Epidermal melanocyte (primary cell): ENCODE measurements around the gene NOP14.
"Not testable (repeated sequence)": the region's sequence is repeated elsewhere in the genome, so short reads cannot be mapped to it uniquely, and the experiment has no call there.

Experiments
- DNase-seq: peaks from one replicate; pipeline ENCODE4 v3.0.0; 2011; ENCODE audit warnings: low spot score; ENCODE audit not compliant: insufficient read length

NOP14 gene

GRCh38 chr4:2963175-2963965 is at the start of gene NOP14, which contains the start of gene GRK4:
Gene NOP14, minus strand, starts transcription at chr4:2963406. Its CDS starts 87 bp downstream, at chr4:2963319.
Gene GRK4, plus strand, starts transcription at chr4:2963571. Its CDS starts 500 bp downstream, at chr4:2964071.
- peak; percentile 97 for DNase-seq

- no peak for DNase-seq
These were observed 48.4 kb upstream of the NOP14 start for GRCh38 chr4:3011456-3012220.

- peak; percentile 45 for DNase-seq
These were observed 47.8 kb upstream of the NOP14 start for GRCh38 chr4:3010998-3011397.

GRCh38 chr4:3010577-3010976 is 47.4 kb upstream of the NOP14 start:
- DNase-seq: no peak

GRCh38 chr4:3009422-3009821 is 46.2 kb upstream of the NOP14 start:
- peak; percentile 57 for DNase-seq

- no peak for DNase-seq
These were observed 44.5 kb upstream of the NOP14 start for GRCh38 chr4:3007724-3008123.

GRCh38 chr4:2996415-2996814 is 33.2 kb upstream of the NOP14 start:
- DNase-seq: no peak

GRCh38 chr4:2995546-2996265 is 32.5 kb upstream of the NOP14 start:
- DNase-seq: no peak

- no peak for DNase-seq
These were observed 31.7 kb upstream of the NOP14 start for GRCh38 chr4:2994917-2995316.

- DNase-seq: no peak
These were observed 28.0 kb upstream of the NOP14 start for GRCh38 chr4:2991243-2991642.

- DNase-seq: not testable (repeated sequence)
These were observed 20.5 kb upstream of the NOP14 start for GRCh38 chr4:2983715-2984114.

GRCh38 chr4:2982012-2982411 is 18.8 kb upstream of the NOP14 start:
- no peak for DNase-seq

GRCh38 chr4:2981256-2981819 is 18.1 kb upstream of the NOP14 start:
- no peak for DNase-seq

GRCh38 chr4:2977211-2978088 is 14.2 kb upstream of the NOP14 start:
- DNase-seq: no peak

GRCh38 chr4:2971275-2971674 is 8.1 kb upstream of the NOP14 start:
- no peak for DNase-seq

GRCh38 chr4:2968381-2968780 is 5.2 kb upstream of the NOP14 start:
- DNase-seq: no peak

GRCh38 chr4:2965262-2965661 is 2.1 kb upstream of the NOP14 start:
- DNase-seq: no peak

- DNase-seq: no peak
These were observed 1.6 kb upstream of the NOP14 start for GRCh38 chr4:2964706-2965258.

GRCh38 chr4:2963966-2964471 is 813 bp upstream of the NOP14 start:
- DNase-seq: peak; percentile 43

- no peak for DNase-seq
These were observed 512 bp downstream of the NOP14 start for GRCh38 chr4:2962614-2963174.
